Measurements from ENCODE around the gene SLC25A41. TPM values are rescaled to one million over a fixed set of nuclear protein-coding genes. Genes with fewer than 3 reads are reported as not detected.

SLC25A41 gene
- total and polyA plus RNA-seq, 9 of the 15 experiments (the other 6 are each of a cell fraction or from before 2014, with no cell fraction given): 0.08 to 4.2 (median 1.6) TPM

DNA sequence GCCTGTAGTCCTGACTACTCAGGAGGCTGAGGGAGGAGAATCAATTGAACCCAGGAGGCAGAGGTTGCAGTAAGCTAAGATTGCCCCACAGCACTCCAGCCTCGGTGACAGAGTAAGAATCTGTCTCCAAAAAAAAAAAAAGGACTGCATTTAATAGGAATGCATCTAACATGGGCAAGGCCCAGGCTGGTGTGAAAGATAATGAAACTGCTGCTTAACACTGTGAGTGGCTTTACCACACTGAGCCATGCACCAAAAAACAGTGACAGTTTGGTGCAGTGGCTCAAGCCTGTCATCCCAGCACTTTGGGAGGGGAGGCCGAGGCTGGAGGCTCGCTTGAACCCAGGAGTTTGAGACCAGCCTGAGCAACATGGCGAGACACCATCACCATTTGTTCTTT, 49.2 kb downstream of the SLC25A41 start:
- no peak for TF ChIP-seq ZBED1 (IDR thresholded peaks at IDR 0.05)
- TF ChIP-seq, protein P1, sequence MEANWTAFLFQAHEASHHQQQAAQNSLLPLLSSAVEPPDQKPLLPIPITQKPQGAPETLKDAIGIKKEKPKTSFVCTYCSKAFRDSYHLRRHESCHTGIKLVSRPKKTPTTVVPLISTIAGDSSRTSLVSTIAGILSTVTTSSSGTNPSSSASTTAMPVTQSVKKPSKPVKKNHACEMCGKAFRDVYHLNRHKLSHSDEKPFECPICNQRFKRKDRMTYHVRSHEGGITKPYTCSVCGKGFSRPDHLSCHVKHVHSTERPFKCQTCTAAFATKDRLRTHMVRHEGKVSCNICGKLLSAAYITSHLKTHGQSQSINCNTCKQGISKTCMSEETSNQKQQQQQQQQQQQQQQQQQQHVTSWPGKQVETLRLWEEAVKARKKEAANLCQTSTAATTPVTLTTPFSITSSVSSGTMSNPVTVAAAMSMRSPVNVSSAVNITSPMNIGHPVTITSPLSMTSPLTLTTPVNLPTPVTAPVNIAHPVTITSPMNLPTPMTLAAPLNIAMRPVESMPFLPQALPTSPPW (CRISPR knock-in tag; IDR thresholded peaks at IDR 0.05): no peak
- no peak for TF ChIP-seq KDM5B (IDR thresholded peaks at IDR 0.05; ENCODE audit: insufficient replicate concordance, low read depth, low read length)
- ChIA-PET CTCF (ENCODE audit: low intra/inter-chr PET ratio) (no interaction called here), POLR2A (interaction anchor here (1.0 to 1.1 kb wide), 2 partner anchors 12 to 177 kb away, joined by 3 to 4 read pairs; partner anchors contain the start of gene ALKBH7)
- Histone ChIP-seq H3K4me1 (replicated peaks in 1 of 2; ENCODE audit: control insufficient read depth in 2 of 2, insufficient read depth in 2 of 2, low read length in 2 of 2) (peaks cover 0 to 25% of the 10 kb centered on the region in 2 experiments; a peak in 1 of 5 replicates), H4K20me1 (replicated peaks; ENCODE audit: control insufficient read depth, insufficient read depth, low read length) (no peaks in the 10 kb centered on the region), H3K4me2 (ENCODE audit: insufficient read depth, low read length) (no peak overlapping the region), H2AFZ (ENCODE audit: low read depth, low read length) (no peak overlapping the region), H3K9ac (ENCODE audit: insufficient read depth in 1 of 2, low read depth in 2 of 2, low read length in 2 of 2) (no peak overlapping the region), H3K27me3 (ENCODE audit: control insufficient read depth in 2 of 2, insufficient read depth in 2 of 2, low read length in 2 of 2) (no peaks in the 10 kb centered on the region), H3K27ac (ENCODE audit: extremely low read depth, low read depth, low read length) (no peak overlapping the region), H3K79me2 (ENCODE audit: control insufficient read depth, insufficient read depth, low read length) (no peaks in the 10 kb centered on the region), H3K36me3 (ENCODE audit: control insufficient read depth, insufficient read depth, low read length) (peaks cover 86% of the 10 kb centered on the region; the same call in 2 of the 3 replicates), H3K9me1 (ENCODE audit: control insufficient read depth, insufficient read depth, low read length) (no peaks in the 10 kb centered on the region), H3K9me3 (replicated peaks; ENCODE audit: control insufficient read depth, insufficient read depth, low read depth, low read length) (no peaks in the 10 kb centered on the region), H3K4me3 (no peak overlapping the region)
- no TSS peak for BruUV-seq (replicated peaks)
- DNase-seq (ENCODE audit: extremely low read depth in 1 of 4, low spot score in 3 of 4) (no peak), FAIRE-seq (no peak), ATAC-seq (no peak)
- intact Hi-C loops (cut with micrococcal nuclease) (no loop called here), in situ Hi-C loops (cut with MboI) (no loop called here)
- 92% methylated on average over 4 of the region's 4 CpGs for WGBS (ENCODE audit: insufficient coverage, low coverage, missing lambda C conversion rate)

DNA sequence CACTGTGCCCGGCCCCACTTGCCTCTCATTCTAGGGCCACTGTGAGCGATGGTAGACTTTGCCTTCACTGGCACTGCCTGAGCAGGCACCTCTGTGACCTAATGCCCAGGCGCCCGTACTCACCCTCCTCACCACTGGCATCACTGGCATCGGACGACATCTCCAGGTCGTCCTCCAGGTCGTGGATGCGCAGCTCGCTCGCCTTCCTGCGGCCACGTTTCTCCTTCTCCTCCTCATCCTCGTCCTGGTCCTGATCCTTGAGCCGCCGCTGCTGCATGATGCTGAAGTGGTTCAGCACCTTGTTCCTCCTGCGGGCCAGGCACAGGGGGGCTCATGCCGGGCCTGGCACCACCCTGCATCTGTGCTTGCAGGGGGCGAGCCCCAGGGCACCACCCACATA, 50.4 kb downstream of the SLC25A41 start:
- ATAC-seq (no peak), FAIRE-seq (no peak), DNase-seq (ENCODE audit: extremely low read depth in 1 of 4, low spot score in 3 of 4) (no peak)
- ChIA-PET CTCF (ENCODE audit: low intra/inter-chr PET ratio) (no interaction called here), POLR2A (no interaction called here)
- TF ChIP-seq RBFOX2 (IDR thresholded peaks at IDR 0.05; ENCODE audit: low read depth, low read length) (peak; percentile 62), POLR2G (IDR thresholded peaks at IDR 0.05; ENCODE audit: low read depth, low read length) (peak; percentile 48; the same call in 1 of the 2 replicates), ZNF41 (CRISPR knock-in tag; conservative IDR thresholded peaks at IDR 0.05) (no peak)
- BruUV-seq (replicated peaks): no TSS peak
- intact Hi-C loops (cut with micrococcal nuclease) (no loop called here), in situ Hi-C loops (cut with MboI) (no loop called here)
- no peak overlapping the region for H3K4me3 ChIP-seq
- H2AFZ ChIP-seq (ENCODE audit: low read depth, low read length): no peak overlapping the region
- no peaks in the 10 kb centered on the region for H3K9me3 ChIP-seq (replicated peaks; ENCODE audit: control insufficient read depth, insufficient read depth, low read depth, low read length)
- H3K9ac ChIP-seq (ENCODE audit: insufficient read depth in 1 of 2, low read depth in 2 of 2, low read length in 2 of 2): no peak overlapping the region
- peaks cover 0 to 21% of the 10 kb centered on the region in 2 experiments; a peak in 1 of 5 replicates for H3K4me1 ChIP-seq (replicated peaks in 1 of 2; ENCODE audit: control insufficient read depth in 2 of 2, insufficient read depth in 2 of 2, low read length in 2 of 2)
- H3K36me3 ChIP-seq (ENCODE audit: control insufficient read depth, insufficient read depth, low read length): peaks cover 86% of the 10 kb centered on the region; the same call in 2 of the 3 replicates
- H3K27me3 ChIP-seq (ENCODE audit: control insufficient read depth in 2 of 2, insufficient read depth in 2 of 2, low read length in 2 of 2): no peaks in the 10 kb centered on the region
- no peak overlapping the region for H3K27ac ChIP-seq (ENCODE audit: extremely low read depth, low read depth, low read length)
- H4K20me1 ChIP-seq (replicated peaks; ENCODE audit: control insufficient read depth, insufficient read depth, low read length): no peaks in the 10 kb centered on the region
- 93% methylated on average over 9 of the region's 19 CpGs for WGBS (ENCODE audit: insufficient coverage, low coverage, missing lambda C conversion rate)
- H3K9me1 ChIP-seq (ENCODE audit: control insufficient read depth, insufficient read depth, low read length): no peaks in the 10 kb centered on the region
- no peaks in the 10 kb centered on the region for H3K79me2 ChIP-seq (ENCODE audit: control insufficient read depth, insufficient read depth, low read length)
- no peak overlapping the region for H3K4me2 ChIP-seq (ENCODE audit: insufficient read depth, low read length)
